Stimulated activated memory B cell treated with anti-CD40 and anti-IgM and Interleukin-4, amounts not matched to agents 10 μg/mL and 1 μg/mL and 100 μg/mL, for 72 hours (primary cell): ENCODE data around the gene GABRA4.
A peak's percentile ranks its signal among the peaks of the same experiment; 100 is the strongest.

Experiments used
- ATAC-seq: fragments of 150-1000 bp; cut with Tn5 transposase; 2 replicates; pipeline ENCODE4 v1.10.0; 2021
- H3K27ac Mint-ChIP-seq: one replicate; pipeline ENCODE4 v1.8.0; 2022; ENCODE audit warnings: mild to moderate bottlenecking, mixed read lengths
- H3K27me3 Mint-ChIP-seq: one replicate; pipeline ENCODE4 v1.8.0; 2022; ENCODE audit warnings: mixed read lengths
- H3K36me3 Mint-ChIP-seq: one replicate; pipeline ENCODE4 v1.8.0; 2022; ENCODE audit warnings: mixed read lengths
- H3K4me1 Mint-ChIP-seq: one replicate; pipeline ENCODE4 v1.8.0; 2022; ENCODE audit warnings: mixed read lengths
- H3K4me3 Mint-ChIP-seq: one replicate; pipeline ENCODE4 v1.8.0; 2022; ENCODE audit warnings: mild to moderate bottlenecking, moderate library complexity, mixed read lengths
- H3K9me3 Mint-ChIP-seq: one replicate; pipeline ENCODE4 v1.8.0; 2022; ENCODE audit warnings: mixed read lengths

The GABRA4 gene

GRCh38 chr4:46993075-46994006 is at the start of gene GABRA4:
Gene GABRA4 (minus strand): TSS chr4:46993581. CDS start chr4:46993424, 157 bp downstream.
- Mint-ChIP-seq H3K36me3 (no peaks in the 10 kb centered on the region), H3K9me3 (peaks cover 3% of the 10 kb centered on the region), H3K4me3 (peak within 1 kb of the TSS; percentile 32), H3K4me1 (peaks cover 10% of the 10 kb centered on the region), H3K27ac (no peak within 1 kb of the TSS), H3K27me3 (peaks cover 39% of the 10 kb centered on the region)
- ATAC-seq: no peak

- no peak overlapping the region for H3K27ac Mint-ChIP-seq
- ATAC-seq: no peak
- no peaks in the 10 kb centered on the region for H3K27me3 Mint-ChIP-seq
- no peaks in the 10 kb centered on the region for H3K4me1 Mint-ChIP-seq
- H3K4me3 Mint-ChIP-seq: no peak overlapping the region
- no peaks in the 10 kb centered on the region for H3K36me3 Mint-ChIP-seq
- H3K9me3 Mint-ChIP-seq: no peaks in the 10 kb centered on the region
Observed at GRCh38 chr4:47040828-47041227, 47.4 kb upstream of the GABRA4 start.

- Mint-ChIP-seq H3K27me3 (no peaks in the 10 kb centered on the region), H3K27ac (no peak overlapping the region), H3K9me3 (no peaks in the 10 kb centered on the region), H3K4me3 (no peak overlapping the region), H3K4me1 (no peaks in the 10 kb centered on the region), H3K36me3 (no peaks in the 10 kb centered on the region)
- no peak for ATAC-seq
Observed at GRCh38 chr4:47038263-47038662, 44.9 kb upstream of the GABRA4 start.

- Mint-ChIP-seq H3K4me3 (peak overlapping the region; percentile 64), H3K36me3 (no peaks in the 10 kb centered on the region), H3K9me3 (no peaks in the 10 kb centered on the region), H3K27ac (peak overlapping the region; percentile 46), H3K4me1 (peaks cover 16% of the 10 kb centered on the region), H3K27me3 (peaks cover 39% of the 10 kb centered on the region)
- ATAC-seq: peak; percentile 72
Observed at GRCh38 chr4:47032405-47033106, 39.2 kb upstream of the GABRA4 start.

GRCh38 chr4:47031751-47032404 is 38.5 kb upstream of the GABRA4 start:
- ATAC-seq: peak; percentile 80
- no peaks in the 10 kb centered on the region for H3K9me3 Mint-ChIP-seq
- no peaks in the 10 kb centered on the region for H3K36me3 Mint-ChIP-seq
- H3K27ac Mint-ChIP-seq: peak overlapping the region; percentile 46
- peak overlapping the region; percentile 64 for H3K4me3 Mint-ChIP-seq
- H3K4me1 Mint-ChIP-seq: peaks cover 16% of the 10 kb centered on the region
- H3K27me3 Mint-ChIP-seq: peaks cover 39% of the 10 kb centered on the region

GRCh38 chr4:47031011-47031678 is 37.8 kb upstream of the GABRA4 start, which contains the start of gene GABRB1:
Gene GABRB1 (plus strand): TSS chr4:47031567.
- peaks cover 16% of the 10 kb centered on the region for H3K4me1 Mint-ChIP-seq
- H3K27me3 Mint-ChIP-seq: peaks cover 39% of the 10 kb centered on the region
- ATAC-seq: no peak

GRCh38 chr4:47017494-47017893 is 24.1 kb upstream of the GABRA4 start:
- no peaks in the 10 kb centered on the region for H3K36me3 Mint-ChIP-seq
- H3K27ac Mint-ChIP-seq: no peak overlapping the region
- H3K4me3 Mint-ChIP-seq: no peak overlapping the region
- no peak for ATAC-seq
- H3K9me3 Mint-ChIP-seq: peaks cover 6% of the 10 kb centered on the region
- H3K4me1 Mint-ChIP-seq: no peaks in the 10 kb centered on the region
- H3K27me3 Mint-ChIP-seq: peaks cover 9% of the 10 kb centered on the region

More at GRCh38 chr4:47031011-47031678, 37.8 kb upstream of the GABRA4 start, which contains the start of gene GABRB1:
- peak within 1 kb of the TSS; percentile 64 for H3K4me3 Mint-ChIP-seq
- no peaks in the 10 kb centered on the region for H3K9me3 Mint-ChIP-seq
- H3K36me3 Mint-ChIP-seq: no peaks in the 10 kb centered on the region
- H3K27ac Mint-ChIP-seq: peak within 1 kb of the TSS; percentile 46

GRCh38 chr4:47017081-47017480 is 23.7 kb upstream of the GABRA4 start:
- Mint-ChIP-seq H3K4me1 (no peaks in the 10 kb centered on the region), H3K27ac (no peak overlapping the region), H3K27me3 (peaks cover 9% of the 10 kb centered on the region), H3K4me3 (no peak overlapping the region), H3K9me3 (peaks cover 6% of the 10 kb centered on the region), H3K36me3 (no peaks in the 10 kb centered on the region)
- no peak for ATAC-seq

- no peaks in the 10 kb centered on the region for H3K9me3 Mint-ChIP-seq
- H3K27ac Mint-ChIP-seq: no peak overlapping the region
- no peak overlapping the region for H3K4me3 Mint-ChIP-seq
- no peak for ATAC-seq
- no peaks in the 10 kb centered on the region for H3K36me3 Mint-ChIP-seq
- H3K27me3 Mint-ChIP-seq: peaks cover 8% of the 10 kb centered on the region
- H3K4me1 Mint-ChIP-seq: peaks cover 8% of the 10 kb centered on the region
Observed at GRCh38 chr4:47013373-47013772, 20.0 kb upstream of the GABRA4 start.

- Mint-ChIP-seq H3K9me3 (no peaks in the 10 kb centered on the region), H3K36me3 (no peaks in the 10 kb centered on the region), H3K4me3 (no peak overlapping the region), H3K27me3 (peaks cover 1% of the 10 kb centered on the region), H3K27ac (no peak overlapping the region), H3K4me1 (peaks cover 8% of the 10 kb centered on the region)
- ATAC-seq: no peak
Observed at GRCh38 chr4:47012676-47013075, 19.3 kb upstream of the GABRA4 start.

GRCh38 chr4:47010912-47011446 is 17.6 kb upstream of the GABRA4 start:
- Mint-ChIP-seq H3K4me1 (peaks cover 8% of the 10 kb centered on the region), H3K27me3 (no peaks in the 10 kb centered on the region), H3K4me3 (no peak overlapping the region), H3K36me3 (no peaks in the 10 kb centered on the region), H3K27ac (no peak overlapping the region), H3K9me3 (no peaks in the 10 kb centered on the region)
- no peak for ATAC-seq

GRCh38 chr4:47010347-47010911 is 17.0 kb upstream of the GABRA4 start:
- Mint-ChIP-seq H3K4me3 (no peak overlapping the region), H3K36me3 (no peaks in the 10 kb centered on the region), H3K27ac (no peak overlapping the region), H3K9me3 (no peaks in the 10 kb centered on the region), H3K4me1 (peaks cover 8% of the 10 kb centered on the region), H3K27me3 (no peaks in the 10 kb centered on the region)
- ATAC-seq: no peak

- Mint-ChIP-seq H3K9me3 (no peaks in the 10 kb centered on the region), H3K36me3 (no peaks in the 10 kb centered on the region), H3K27me3 (no peaks in the 10 kb centered on the region), H3K4me3 (no peak overlapping the region), H3K27ac (no peak overlapping the region), H3K4me1 (no peaks in the 10 kb centered on the region)
- ATAC-seq: no peak
Observed at GRCh38 chr4:47002580-47002979, 9.2 kb upstream of the GABRA4 start.

- Mint-ChIP-seq H3K27me3 (peaks cover 3% of the 10 kb centered on the region), H3K9me3 (no peaks in the 10 kb centered on the region), H3K4me1 (no peaks in the 10 kb centered on the region), H3K4me3 (no peak overlapping the region), H3K27ac (no peak overlapping the region), H3K36me3 (no peaks in the 10 kb centered on the region)
- ATAC-seq: no peak
Observed at GRCh38 chr4:47000406-47000805, 7.0 kb upstream of the GABRA4 start.
